Loucy (cell line): ENCODE results near the gene ITPKB.

ENCODE experiments used
- CTCF ChIP-seq: fragments of 200-600 bp; sonication (generic); conservative IDR thresholded peaks from 2 replicates; pipeline ENCODE4 v1.5.1; 2014; ENCODE audit warnings: mild to moderate bottlenecking, antibody characterized with exemption, low read length
- EZH2phosphoT487 ChIP-seq: fragments of 200-600 bp; IDR thresholded peaks from 2 replicates; pipeline ENCODE4 v1.6.1; 2018; ENCODE audit warnings: antibody characterized with exemption, mild to moderate bottlenecking, moderate library complexity, borderline replicate concordance

GRCh38 chr1:226584164-226584563 lies 154.9 kb downstream of the ITPKB start:
- TF ChIP-seq CTCF (no peak), EZH2phosphoT487 (no peak)
